HG03064 (cell line): Measurements from ENCODE around the gene MARCO.
"Not testable (repeated sequence)": the region's sequence is repeated elsewhere in the genome, so short reads cannot be mapped to it uniquely, and the experiment has no call there.

Experiments used
- ATAC-seq: cut with Tn5 transposase; IDR thresholded peaks from one replicate; pipeline ENCODE4 v1.9.1; 2021; ENCODE audit warnings: low read depth; ENCODE audit not compliant: unreplicated experiment

MARCO gene

DNA sequence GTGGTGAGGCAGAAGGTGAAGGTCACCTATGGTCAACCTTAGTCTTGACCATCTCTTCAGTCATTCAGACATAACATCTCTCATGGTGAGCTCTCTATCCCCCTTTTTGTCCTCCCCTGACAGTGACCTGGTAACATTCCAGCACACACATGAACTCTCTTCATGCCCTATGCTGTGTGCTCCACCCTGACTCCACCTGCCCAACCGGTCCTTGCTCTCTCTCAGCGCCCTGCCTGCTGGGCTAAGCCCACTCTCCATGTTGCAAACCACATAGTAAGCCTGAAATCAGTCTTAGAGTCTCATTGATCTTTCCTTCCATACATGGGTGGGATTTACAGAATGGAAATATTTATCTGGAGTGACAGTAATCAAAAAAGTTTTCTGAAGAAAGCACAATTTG, 52.8 kb downstream of the MARCO start:
- no peak for ATAC-seq

DNA sequence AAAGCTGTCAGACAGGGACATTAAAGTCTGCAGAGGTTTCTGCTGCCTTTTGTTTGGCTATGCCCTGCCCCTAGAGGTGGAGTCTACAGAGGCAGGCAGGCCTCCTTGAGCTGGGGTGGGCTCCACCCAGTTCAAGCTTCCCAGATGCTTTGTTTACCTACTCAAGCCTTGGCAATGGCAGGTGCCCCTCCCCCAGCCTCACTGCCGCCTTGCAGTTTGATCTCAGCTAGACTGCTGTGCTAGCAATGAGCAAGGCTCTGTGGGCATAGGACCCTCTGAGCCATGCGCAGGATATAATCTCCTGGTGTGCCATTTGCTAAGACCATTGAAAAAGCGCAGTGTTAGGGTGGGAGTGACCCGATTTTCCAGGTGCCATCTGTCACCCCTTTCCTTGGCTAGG, 61.9 kb downstream of the MARCO start:
- not testable (repeated sequence) for ATAC-seq

DNA sequence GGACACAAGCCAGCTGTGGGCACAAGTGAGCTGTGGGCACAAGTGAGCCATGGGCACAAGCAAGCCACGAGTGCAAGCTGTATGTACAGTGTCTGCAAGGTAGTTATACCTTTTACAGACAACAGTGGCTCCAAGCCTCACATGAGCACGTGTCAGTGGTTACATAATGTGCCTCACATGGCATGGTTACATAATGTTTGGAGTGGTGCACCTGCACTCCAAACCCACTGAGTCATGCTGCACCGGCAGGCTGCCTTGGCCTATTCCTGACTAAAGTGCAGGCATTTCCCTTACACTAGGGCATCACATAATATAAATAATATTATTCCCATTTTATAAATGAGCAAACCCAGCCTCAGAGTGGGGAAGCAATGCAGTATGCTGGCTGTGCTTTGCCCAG, 62.6 kb downstream of the MARCO start:
- no peak for ATAC-seq

DNA sequence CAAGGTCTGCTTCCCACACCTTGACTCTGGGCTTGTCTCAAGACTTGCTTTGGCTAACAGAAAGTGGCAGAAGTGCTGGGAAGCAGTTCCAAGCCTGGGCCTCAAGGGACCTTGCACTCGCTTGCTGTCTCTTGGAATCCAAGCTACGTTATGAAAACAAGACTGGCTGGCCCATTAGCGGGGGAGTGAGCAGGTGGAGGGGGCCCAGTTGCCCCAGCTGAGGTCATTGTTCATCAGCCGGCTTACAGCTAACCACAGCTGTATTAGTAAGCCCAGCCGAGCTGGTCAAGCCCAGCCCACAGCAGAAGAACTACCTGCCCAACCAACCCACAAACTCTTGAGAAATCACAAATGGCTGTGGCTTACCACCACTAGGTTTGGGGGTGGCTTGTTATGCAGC, 63.1 kb downstream of the MARCO start:
- no peak for ATAC-seq

DNA sequence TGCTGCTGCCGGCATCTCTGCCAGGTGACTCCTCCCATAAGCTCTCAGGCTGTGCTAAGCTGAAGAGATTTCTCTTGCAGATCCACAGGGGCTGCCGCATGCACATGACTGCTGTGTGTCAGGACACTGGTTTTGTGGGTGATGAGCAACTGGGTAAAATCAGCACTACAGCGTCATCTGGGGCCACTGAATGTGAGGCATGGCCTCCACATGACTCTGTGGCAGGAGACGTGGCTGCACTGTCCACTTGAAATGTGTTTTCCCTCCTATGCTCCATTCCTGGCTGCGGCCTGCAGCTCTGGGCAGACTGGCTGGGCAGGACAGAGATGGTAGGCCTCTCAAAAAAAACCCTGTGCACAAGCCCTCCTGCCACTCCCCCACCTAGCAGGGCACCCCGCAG, 63.6 kb downstream of the MARCO start:
- ATAC-seq, result no peak

DNA sequence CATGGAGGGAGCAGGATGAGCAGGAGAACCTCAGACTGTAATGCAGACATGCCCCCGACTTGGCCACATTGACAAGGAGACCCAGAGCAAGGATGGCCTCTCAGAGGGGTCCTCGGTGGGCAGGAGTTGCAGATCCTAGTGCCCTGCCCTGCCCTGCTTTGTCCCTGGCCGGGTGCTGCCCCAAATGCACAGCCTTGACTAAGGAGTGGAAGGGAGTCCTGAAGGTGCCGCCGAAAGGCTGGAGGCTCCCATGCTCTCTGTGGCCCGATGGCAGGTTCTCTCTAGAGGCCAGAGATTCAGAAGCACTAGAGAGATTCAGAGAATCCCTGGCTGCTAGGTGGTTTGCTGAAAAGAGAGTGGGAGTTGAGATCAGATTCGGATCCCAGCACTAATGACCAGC, 64.4 kb downstream of the MARCO start:
- ATAC-seq, result no peak

DNA sequence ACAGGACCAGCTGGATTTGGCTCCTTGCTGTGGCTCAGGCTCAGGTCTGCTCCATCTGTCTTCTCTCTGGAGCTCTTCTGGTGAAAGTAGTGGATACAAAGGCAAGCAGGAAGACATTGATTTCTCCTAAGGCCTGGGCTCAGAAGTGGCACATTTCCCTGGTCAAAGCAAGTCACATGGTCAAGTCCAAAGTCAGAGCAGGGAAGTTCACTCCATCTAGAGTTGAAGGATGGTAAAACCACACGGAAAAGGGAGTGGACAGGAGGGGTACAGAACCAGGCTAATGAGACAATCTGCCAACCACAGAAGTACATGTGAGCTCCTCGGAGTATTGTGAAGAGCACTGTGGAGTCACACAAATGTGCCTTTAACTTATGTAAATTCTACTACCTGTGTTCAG, 66.1 kb downstream of the MARCO start:
- ATAC-seq, result no peak

DNA sequence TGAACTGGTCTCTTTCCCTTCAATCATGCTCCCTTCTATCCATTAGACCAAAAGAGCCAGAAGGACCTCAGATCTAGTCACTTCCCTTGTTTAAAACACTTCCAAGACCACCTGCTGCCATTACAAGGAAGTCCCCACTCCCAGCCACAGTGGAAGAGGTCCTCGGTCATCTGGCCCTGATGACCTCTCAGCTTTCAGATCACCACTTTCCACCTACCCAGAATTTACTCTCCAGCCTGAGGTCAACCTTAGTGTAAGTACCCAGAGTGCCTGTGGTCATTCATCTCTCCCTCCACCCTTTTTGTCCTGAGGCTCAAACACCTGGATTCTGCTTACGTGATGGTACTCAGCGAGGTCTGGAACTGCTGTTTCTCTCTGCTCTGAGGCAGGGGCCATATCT, 67.1 kb downstream of the MARCO start:
- ATAC-seq, result no peak

DNA sequence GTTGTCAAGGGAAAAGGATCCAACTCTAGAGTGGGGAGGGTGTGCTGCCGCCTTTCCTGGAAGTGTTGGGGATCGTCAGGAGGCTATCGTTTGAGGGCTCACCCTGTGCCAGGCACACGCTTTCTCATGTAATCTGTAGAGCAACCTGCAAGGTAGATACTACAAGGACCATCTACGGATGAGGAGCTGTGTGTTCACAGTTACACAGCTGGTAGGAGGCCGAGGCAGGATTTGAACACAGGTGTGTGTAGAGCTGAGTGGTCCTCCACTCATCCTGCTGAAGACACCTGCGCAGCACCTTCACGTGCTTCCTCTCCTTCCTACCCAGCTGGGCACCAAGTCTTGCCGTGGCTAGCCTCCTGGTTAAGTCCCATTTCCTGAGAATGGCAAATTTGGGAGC, 68.3 kb downstream of the MARCO start:
- ATAC-seq, result no peak

DNA sequence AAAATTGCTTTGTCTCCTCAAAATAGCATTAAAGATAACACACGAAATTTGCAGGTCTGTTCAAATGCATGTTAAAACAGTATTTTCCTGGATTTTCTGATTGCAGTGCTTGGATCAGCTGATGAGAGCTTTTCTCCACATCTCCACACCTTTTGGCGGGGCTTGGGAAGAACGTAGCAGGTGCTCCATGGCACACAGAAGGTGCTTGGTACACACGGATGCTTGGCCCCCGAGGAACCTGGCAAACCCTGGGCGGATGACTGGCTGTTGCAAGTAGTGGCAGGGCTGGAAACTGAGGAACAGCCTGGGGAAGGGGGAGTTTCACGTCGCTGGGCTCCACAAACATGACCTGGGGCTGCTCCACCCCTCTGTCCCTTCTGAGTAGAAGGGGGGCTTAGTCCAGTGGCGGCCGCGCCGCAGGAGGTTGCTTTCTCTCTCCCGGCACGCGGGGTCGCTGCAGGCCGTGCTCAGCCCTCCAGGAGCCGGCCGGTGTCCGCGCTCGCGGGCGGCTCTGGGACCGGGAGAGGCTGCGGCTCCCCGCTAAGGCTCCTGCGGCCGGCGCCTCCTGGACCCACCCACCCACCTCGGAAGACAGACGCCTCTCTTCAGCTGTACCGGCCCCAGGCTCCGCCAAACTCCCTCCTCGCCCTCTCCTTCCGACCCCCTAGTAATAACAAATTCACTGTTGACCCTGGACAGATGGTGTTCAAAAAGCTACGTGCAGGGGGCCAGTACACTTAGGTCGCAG, 69.3 kb downstream of the MARCO start:
- no peak for ATAC-seq

DNA sequence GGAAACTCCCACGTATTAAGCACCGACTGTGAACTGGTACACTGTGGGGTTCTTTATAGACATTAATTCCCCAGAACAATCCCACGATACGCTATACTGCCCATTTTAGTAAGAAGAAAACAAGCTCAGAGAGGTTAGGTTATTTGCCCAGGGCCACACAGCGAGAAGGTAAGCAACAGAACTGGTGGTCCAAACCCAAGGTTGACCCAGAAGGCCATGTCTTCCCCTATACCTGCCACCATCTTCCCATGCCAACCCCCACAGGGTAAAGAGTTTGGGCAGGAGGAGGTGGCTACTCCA, 69.9 kb downstream of the MARCO start:
- ATAC-seq, result no peak

DNA sequence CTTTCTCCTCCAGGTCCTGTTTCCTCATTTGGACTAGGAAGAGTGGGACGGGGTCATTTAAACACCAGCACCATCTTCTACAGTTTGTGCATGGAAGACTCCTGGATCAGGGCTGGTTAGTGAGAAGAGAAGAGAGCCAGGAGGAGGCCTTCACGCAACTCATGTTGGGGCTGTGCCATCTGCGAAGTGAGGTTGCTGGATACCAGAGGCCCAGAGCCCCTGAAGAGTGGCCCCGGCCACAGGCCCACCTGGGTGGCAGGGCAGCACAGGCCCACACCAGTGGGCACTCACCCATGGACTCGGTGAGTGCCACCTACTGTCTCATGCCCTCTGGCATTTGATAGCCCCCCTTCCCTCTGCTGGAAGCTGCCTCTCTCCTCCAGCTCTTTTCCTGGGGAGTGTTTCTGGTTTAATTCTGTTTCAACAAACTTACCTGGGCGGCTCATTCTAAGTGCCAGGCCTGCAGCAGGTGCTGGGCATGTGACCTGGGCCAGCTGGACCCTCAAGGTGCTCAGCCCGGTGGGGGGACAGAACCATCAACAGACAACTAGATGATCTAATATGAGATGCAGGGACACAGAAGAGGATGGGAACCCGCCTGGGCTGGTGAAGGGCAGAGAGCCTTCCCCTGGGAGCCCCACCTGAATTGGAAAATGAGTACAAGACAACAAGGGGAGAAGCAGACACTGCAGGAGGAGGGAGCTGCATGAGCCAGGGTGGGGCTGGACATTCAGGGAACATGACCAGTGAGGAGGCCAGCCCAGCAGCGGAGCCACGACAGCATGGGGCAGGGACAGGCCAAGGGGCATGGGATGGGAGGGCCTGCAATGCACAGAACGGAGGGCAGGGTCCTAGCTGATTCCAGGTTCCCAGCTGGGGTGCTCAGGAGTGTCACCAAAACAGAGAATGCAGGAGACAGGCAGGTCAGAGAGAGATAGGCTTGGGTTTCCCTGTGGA, 70.6 kb downstream of the MARCO start:
- ATAC-seq, result no peak

DNA sequence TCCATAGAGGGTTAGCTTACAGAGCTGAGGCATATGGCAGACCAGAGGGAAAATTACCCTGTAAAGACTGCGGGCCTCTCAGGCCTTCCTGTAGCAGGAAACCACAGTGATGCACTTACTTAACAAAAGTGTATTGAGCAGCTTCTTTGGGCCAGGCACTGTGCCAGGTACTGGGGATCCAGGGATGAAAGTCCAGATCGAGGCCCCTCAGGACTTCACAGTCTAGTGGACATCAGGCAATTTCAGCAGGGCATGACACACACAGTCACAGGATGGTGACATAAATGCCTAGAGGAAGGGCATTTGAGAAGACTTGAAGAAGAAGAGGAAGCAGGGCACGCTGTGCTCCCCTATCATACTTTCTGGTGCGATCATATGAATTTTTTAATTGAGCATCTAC, 71.7 kb downstream of the MARCO start:
- no peak for ATAC-seq

DNA sequence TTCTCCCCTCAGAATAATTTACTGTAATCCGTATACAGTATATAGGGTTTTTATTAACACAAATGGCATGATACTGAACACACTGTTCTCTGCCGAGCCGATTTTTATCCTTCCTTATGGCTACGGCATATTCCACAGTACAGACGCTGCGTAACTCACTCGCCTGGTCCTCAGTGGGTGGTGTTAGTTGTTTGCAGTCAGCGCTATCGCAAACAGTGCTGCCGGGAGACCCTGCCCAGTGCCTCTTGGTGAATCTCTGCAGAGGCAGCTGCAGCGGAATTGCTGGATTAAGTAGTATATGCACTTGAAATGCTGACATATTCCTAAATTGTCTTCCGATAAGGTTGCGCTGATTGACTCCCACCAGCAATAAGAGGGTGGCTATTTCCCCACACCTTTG, 73.9 kb downstream of the MARCO start:
- ATAC-seq, result no peak

DNA sequence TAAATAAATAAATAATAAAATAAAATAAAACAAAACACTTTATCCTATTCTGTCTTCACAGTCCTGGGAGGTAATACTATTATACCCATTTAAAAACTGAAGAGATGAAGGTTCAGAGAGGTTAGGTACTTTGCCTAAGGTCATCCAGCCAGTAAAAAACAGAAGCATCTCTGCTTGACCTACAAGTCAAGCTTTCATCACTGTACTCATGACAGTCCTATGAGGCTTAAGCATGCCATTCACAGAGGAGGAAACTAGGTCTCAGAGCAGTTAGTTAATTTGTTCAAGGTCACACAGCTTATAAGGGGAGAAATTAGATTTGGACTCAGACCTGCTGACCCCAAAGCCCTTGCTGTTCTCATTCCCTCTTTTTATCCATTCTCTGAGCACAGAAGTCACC, 77.5 kb downstream of the MARCO start:
- no peak for ATAC-seq

DNA sequence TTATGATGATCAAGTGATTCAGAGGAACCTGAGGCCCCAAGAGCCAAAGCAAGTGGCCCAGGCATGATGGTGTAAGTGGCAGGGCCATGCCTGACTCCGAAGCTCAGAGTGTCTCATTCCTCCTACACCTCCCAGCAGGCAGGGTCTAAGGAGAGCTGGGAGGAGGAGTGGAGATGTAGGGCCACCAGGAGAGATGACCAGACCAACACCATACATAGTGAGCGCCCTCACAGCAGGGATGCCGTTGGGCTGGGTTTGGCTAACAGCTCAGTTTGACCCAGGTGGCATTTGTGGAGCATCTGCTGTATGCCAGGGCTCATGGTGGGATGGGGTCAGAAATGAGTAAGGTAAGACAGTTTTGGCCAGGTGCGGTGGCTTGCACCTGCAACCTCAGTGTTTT, 80.7 kb downstream of the MARCO start:
- ATAC-seq, result no peak

DNA sequence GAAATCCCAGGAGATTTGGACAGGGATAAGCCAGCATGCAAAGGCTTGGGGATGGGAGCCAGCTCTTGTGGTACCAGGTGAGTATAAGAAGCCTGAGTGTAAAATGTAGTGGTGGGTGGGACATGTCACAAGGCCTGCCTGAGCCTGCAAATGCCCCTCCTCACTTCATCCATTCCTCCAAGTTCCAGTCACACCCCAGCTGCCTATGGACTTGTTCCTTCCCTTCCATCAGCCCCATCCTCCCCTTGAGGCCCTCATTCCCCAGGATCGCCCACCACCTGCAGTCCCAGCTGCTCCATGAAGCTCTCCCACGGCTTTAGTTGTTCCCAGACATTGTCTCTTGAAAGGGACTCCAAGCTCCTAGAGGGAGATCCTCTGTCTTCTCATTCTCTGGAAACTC, 81.5 kb downstream of the MARCO start:
- ATAC-seq, result no peak

DNA sequence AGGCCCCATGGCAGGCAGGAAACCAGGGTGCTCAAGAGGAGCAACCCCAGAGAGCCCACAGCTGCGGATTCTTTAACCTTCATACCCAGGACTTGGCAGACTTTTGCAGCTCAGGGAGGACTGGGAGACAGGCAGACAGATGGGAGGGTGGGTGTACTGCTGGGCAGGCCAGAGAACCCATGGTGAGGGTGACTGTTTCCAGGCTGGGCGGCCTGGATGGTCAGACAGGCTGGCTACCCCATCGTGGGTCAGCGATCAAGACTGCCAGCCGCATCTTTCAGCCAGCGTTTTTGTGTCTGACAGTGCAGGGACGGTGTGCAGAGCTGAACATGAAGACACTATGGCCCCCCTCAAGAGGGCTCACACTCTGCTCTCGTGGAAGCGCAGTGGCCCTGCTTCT, 82.2 kb downstream of the MARCO start:
- ATAC-seq, result no peak

DNA sequence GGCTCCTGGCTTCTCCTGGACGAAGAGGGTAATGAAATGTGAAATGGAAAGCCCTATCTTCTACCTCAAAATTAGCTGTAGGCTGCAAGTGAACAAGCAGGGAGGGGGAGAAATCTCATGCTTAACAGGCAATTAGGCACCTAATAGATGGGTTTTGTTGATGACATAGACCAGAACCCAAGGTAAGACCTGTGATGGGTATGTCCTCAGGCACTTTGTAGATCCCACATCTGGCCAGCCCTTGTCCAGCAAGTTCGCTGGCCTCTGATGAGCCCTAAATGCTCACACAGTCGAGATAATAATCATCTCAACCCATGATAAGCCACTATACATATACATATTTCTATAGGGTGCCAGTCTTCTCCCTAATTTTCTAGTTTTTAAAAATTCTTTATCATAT, 82.6 kb downstream of the MARCO start:
- ATAC-seq, result no peak

DNA sequence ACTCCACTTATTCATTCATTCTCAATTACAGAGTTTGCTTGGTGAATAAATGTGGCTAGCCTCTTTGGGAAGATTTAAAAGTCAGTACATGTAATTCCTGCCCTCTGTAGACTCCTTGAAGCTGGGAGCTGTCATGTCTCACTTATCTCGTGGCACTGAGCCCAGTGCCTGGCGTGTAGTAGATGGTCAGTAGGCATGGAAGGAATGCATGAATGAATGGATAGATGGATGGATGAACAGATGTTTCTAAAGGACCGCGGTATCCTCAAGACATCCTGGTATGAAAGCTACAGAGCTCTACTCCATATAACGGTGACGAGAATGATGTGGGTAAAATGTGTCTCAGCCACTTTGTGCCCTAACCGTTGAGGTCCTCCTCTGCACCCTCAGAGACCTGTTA, 83.0 kb downstream of the MARCO start:
- no peak for ATAC-seq

DNA sequence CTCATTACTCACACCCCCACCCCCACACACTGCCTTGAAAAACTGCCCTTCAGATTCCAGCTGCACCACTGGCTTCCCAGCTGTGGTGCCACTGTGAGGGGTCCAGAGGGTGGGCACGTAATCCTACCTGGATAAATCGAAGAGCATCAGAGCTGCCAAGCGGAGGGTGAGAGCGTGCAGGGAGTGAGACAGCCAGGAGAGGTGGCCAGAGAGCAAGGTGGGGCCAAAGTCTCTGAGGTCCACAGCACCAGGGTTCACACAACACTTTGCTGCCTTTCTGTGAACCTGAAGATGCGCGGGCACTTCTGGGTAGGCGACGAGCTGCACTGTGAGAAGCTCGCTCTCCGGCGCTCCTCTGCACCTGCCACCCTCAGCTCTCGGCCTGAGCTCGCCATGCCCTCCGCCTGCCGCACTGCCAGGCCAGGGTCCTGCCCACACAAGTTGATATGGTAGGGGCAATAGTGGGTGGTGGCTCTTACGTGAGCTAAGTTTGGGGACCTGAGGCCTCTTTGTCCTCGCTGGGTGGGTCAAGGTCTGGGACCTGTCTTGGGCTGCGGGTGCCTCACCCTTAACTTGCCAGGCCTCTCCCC, 83.9 kb downstream of the MARCO start:
- no peak for ATAC-seq

DNA sequence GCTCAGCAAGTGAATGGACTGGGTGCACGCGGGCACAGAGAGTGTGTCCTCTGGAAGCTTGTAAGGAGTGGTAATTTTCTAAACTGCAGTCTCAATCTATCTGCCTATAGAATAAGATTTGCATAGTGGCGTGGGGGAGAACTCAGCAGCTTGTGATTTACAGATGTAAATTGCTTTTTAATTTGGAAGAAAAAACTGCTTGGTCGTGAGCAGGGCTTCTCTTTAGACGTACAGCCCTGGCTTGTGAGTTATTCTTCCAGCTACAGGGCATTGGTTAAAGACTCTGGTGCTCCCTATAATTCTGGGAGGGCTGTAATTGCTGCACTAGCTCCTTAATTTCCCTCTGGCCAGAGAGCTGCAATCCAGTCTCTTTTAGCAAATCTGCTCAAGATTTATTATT, 84.9 kb downstream of the MARCO start:
- ATAC-seq, result no peak
